Stimulated activated naive CD4-positive, alpha-beta T cell treated with Interleukin-2 at 50 U/mL for 16 hours (primary cell): ENCODE measurements around the gene N4BP2.
"Not testable (repeated sequence)": the region's sequence is repeated elsewhere in the genome, so short reads cannot be mapped to it uniquely, and the experiment has no call there.

Source experiments
- DNase-seq: peaks from one replicate; lab custom pipeline; 2025; lab: John Stamatoyannopoulos, UW

The N4BP2 gene

GRCh38 chr4:40087799-40088366 lies 31.2 kb downstream of the N4BP2 start:
- no peak for DNase-seq

GRCh38 chr4:40093400-40093799 lies 36.8 kb downstream of the N4BP2 start:
- not testable (repeated sequence) for DNase-seq

GRCh38 chr4:40099010-40099409 lies 42.4 kb downstream of the N4BP2 start:
- no peak for DNase-seq

- not testable (repeated sequence) for DNase-seq
Measured at GRCh38 chr4:40107150-40107549, 50.5 kb downstream of the N4BP2 start.

- DNase-seq, result no peak
Measured at GRCh38 chr4:40112027-40112792, 55.6 kb downstream of the N4BP2 start.

GRCh38 chr4:40114206-40114605 lies 57.6 kb downstream of the N4BP2 start:
- DNase-seq, result no peak

- DNase-seq, result no peak
Measured at GRCh38 chr4:40118861-40119260, 62.2 kb downstream of the N4BP2 start.

GRCh38 chr4:40119344-40119743 lies 62.7 kb downstream of the N4BP2 start:
- DNase-seq, result no peak

GRCh38 chr4:40121515-40121914 lies 64.9 kb downstream of the N4BP2 start:
- peak; percentile 2 for DNase-seq

- no peak for DNase-seq
Measured at GRCh38 chr4:40122941-40123340, 66.3 kb downstream of the N4BP2 start.

- DNase-seq, result no peak
Measured at GRCh38 chr4:40124690-40125089, 68.0 kb downstream of the N4BP2 start.

GRCh38 chr4:40130401-40131036 lies 73.9 kb downstream of the N4BP2 start:
- DNase-seq, result no peak

GRCh38 chr4:40132816-40133215 lies 76.2 kb downstream of the N4BP2 start:
- no peak for DNase-seq

- no peak for DNase-seq
Measured at GRCh38 chr4:40134206-40134917, 77.7 kb downstream of the N4BP2 start.

- DNase-seq, result not testable (repeated sequence)
Measured at GRCh38 chr4:40136202-40136601, 79.6 kb downstream of the N4BP2 start.

- DNase-seq, result no peak
Measured at GRCh38 chr4:40140196-40140595, 83.5 kb downstream of the N4BP2 start.

GRCh38 chr4:40140597-40140996 lies 83.9 kb downstream of the N4BP2 start:
- not testable (repeated sequence) for DNase-seq

GRCh38 chr4:40143926-40144508 lies 87.4 kb downstream of the N4BP2 start:
- DNase-seq, result no peak

- DNase-seq, result no peak
Measured at GRCh38 chr4:40144716-40145115, 88.1 kb downstream of the N4BP2 start.

GRCh38 chr4:40147490-40147889 lies 90.8 kb downstream of the N4BP2 start:
- DNase-seq, result not testable (repeated sequence)

- peak; percentile 40 for DNase-seq
Measured at GRCh38 chr4:40149960-40150385, 93.3 kb downstream of the N4BP2 start.

- DNase-seq, result no peak
Measured at GRCh38 chr4:40150932-40151331, 94.3 kb downstream of the N4BP2 start.
